ENCODE results near the gene RAB3D.
A peak's percentile ranks its signal among the peaks of the same experiment; 100 is the strongest.
"Not testable (repeated sequence)": the region's sequence is repeated elsewhere in the genome, so short reads cannot be mapped to it uniquely, and the experiment has no call there.

The RAB3D gene

DNA sequence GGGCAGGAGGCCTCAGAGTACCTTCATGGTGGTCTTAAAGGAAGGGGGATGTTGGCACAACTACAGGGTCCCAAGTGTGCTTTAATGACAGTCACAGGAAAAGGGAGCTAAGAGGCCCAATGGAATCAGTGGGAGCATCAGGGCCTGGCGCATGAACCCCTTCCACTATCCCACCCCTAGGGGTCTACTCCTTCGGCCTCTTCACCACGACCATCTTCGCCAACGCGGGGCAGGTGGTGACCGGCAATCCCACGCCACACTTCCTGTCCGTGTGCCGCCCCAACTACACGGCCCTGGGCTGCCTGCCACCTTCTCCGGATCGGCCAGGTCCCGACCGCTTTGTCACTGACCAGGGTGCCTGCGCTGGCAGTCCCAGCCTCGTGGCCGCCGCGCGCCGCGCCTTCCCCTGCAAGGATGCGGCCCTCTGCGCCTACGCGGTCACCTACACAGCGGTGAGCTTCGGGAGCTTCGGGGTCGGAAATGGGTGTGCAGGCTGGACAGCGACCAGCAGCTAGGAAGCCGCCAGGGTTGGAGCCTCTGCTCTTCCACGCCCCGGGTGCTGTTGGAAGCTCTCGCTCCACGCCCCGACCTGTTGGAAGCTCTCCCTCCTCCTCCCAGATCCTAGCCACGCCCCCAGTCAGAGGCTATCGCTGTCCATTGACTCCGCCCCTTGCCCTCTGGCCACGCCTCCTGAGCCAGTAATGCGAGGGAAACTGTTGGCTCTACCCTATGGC lies 21.7 kb upstream of the RAB3D start:
- H3K27me3 ChIP-seq (ENCODE audit: insufficient read depth, low read length), result no peaks in the 10 kb centered on the region
- no peaks in the 10 kb centered on the region for H3K4me1 ChIP-seq (ENCODE audit: insufficient read depth, low read length)
- peaks cover 3% of the 10 kb centered on the region for H3K36me3 ChIP-seq (ENCODE audit: insufficient read depth, low read length)
- H2AFZ ChIP-seq (ENCODE audit: low read depth, low read length), result no peak overlapping the region
- H3K9me3 ChIP-seq (ENCODE audit: low read length), result no peaks in the 10 kb centered on the region
- H3K4me3 ChIP-seq (ENCODE audit: low read length), result no peak overlapping the region

- Histone ChIP-seq H3K36me3 (ENCODE audit: insufficient read depth, low read length) (peaks cover 3% of the 10 kb centered on the region), H3K9me3 (ENCODE audit: low read length) (no peaks in the 10 kb centered on the region), H3K4me3 (ENCODE audit: low read length) (no peak overlapping the region), H3K27me3 (ENCODE audit: insufficient read depth, low read length) (no peaks in the 10 kb centered on the region), H2AFZ (ENCODE audit: low read depth, low read length) (no peak overlapping the region), H3K4me1 (ENCODE audit: insufficient read depth, low read length) (peaks cover 5% of the 10 kb centered on the region)
These were observed 20.0 kb upstream of the RAB3D start for GRCh38 chr19:11359421-11359820.

DNA sequence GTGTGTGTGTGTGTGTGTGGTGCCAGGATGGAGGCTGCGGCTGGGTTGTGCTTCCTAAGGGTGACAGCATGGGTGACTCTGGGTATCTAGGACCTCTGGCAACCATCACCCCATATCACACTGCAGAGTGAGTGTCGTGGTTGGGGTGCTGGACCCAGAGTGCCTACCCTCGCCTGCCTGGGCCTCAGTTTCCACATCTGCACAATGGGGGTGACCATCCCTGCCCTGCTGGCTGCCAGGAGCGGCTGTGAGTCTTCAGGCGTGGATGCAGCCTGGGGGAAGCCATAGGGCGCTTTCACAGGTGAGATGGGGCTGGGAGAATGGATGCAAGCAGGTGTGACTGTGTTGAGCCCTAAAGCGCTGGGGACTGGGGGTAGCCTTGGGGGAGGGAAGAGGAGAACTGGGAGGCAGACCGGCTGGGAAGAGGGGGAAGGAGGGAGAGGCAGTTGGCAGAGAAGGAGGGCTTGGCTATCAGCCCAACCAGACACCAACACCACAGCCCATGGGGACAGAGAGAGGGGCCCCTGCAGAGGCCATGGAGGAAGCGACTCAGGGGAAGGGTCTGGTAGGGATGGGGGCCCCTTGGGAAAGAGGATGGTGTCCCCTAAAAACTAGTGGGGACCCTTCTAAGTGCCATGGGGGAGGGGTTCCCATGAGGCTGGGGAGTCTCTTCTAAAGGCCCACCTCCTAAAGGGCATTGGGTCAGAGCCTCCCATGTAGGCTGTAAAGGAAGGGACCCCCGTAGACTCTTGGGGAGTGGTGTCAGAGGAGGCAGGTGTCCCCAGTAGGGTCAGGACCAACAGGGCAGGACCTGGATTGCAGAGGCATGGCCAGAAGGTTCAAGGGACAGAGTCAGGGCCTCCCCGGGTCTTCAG lies 17.5 kb upstream of the RAB3D start:
- H2AFZ ChIP-seq (ENCODE audit: low read depth, low read length), result no peak overlapping the region
- no peak overlapping the region for H3K4me3 ChIP-seq (ENCODE audit: low read length)
- peaks cover 5% of the 10 kb centered on the region for H3K4me1 ChIP-seq (ENCODE audit: insufficient read depth, low read length)
- H3K36me3 ChIP-seq (ENCODE audit: insufficient read depth, low read length), result peaks cover 3% of the 10 kb centered on the region
- H3K27me3 ChIP-seq (ENCODE audit: insufficient read depth, low read length), result no peaks in the 10 kb centered on the region
- no peaks in the 10 kb centered on the region for H3K9me3 ChIP-seq (ENCODE audit: low read length)

- Histone ChIP-seq H3K9me3 (ENCODE audit: low read length) (no peaks in the 10 kb centered on the region), H2AFZ (ENCODE audit: low read depth, low read length) (no peak overlapping the region), H3K27me3 (ENCODE audit: insufficient read depth, low read length) (no peaks in the 10 kb centered on the region), H3K36me3 (ENCODE audit: insufficient read depth, low read length) (peaks cover 2% of the 10 kb centered on the region), H3K4me1 (ENCODE audit: insufficient read depth, low read length) (peaks cover 5% of the 10 kb centered on the region), H3K4me3 (ENCODE audit: low read length) (peak overlapping the region; percentile 35)
These were observed 16.6 kb upstream of the RAB3D start for GRCh38 chr19:11356074-11356397.

DNA sequence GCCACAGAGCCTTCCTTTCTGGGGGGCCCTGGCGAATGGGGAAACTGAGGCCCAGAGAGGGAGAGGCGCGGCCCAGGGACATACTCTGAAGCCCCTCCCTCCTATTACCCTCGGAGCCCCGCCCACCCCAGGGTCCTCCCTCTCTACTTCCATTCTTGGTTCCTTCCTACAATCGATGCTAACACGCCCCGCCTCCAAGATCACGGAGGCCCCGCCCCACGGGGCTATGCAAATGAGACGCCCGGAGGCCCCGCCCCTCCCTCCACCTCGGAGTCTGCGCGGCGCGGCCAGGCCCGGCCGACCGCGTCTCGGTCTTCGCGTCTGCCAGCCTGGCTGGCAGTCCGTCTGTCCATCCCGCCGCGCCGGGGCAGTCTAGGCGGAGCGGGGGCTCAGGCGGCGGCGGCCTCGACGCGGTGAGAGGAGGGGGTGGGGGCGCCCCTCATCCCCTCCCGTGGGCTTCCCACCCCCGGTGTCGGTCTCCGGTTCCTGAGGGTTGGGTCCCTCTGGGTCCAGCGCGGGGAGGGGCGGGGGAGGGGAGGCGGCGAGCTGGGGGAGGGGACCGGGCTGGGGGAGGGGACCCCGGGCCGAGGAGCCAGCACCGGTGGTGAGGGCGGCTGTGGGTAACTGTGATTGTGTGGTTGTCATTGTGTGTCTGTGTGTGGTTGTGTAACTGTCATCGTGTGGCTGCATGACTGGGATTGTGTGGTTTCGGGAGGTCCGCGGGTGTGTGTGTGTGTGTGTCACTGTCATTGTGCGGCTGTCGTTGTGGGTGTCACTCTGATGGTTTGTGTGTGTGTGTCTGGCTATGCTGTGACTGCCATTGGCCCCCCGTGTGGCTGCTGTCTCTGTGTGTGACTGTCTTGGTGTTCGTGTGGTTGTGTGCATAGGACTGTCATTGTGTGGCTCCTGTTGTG lies 16.0 kb upstream of the RAB3D start, which contains the start of gene PLPPR2:
TSS of gene PLPPR2 (plus strand) at position 273 of the 914 bp plus-strand sequence. CDS start 2,242 bp downstream, outside the sequence.
- no peaks in the 10 kb centered on the region for H3K36me3 ChIP-seq (ENCODE audit: insufficient read depth, low read length)
- H3K4me1 ChIP-seq (ENCODE audit: insufficient read depth, low read length), result peaks cover 5% of the 10 kb centered on the region
- peak within 1 kb of the TSS; percentile 35 for H3K4me3 ChIP-seq (ENCODE audit: low read length)
- no peaks in the 10 kb centered on the region for H3K27me3 ChIP-seq (ENCODE audit: insufficient read depth, low read length)
- no peaks in the 10 kb centered on the region for H3K9me3 ChIP-seq (ENCODE audit: low read length)
- H2AFZ ChIP-seq (ENCODE audit: low read depth, low read length), result no peak within 1 kb of the TSS

DNA sequence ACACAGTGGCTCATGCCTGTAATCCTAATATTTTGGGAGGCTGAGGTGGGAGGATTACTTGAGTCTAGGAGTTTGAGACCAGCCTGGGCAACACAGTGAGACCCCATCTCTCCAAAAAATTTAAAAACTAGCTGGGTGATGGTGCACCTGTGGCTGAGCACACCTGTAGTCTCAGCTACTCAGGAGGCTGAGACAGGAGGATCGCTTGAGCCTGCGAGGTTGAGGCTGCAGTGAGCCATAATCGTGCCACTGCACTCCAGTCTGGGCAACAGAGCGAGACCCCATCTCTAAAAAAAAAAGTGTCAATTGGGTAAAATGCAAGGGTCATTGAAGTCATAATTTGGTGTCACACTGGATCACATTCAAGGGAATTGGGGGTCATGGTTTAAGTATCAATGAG lies 14.6 kb upstream of the RAB3D start:
- not testable (repeated sequence) for H2AFZ ChIP-seq (ENCODE audit: low read depth, low read length); H3K4me1 ChIP-seq (ENCODE audit: insufficient read depth, low read length); H3K36me3 ChIP-seq (ENCODE audit: insufficient read depth, low read length); H3K4me3 ChIP-seq (ENCODE audit: low read length); H3K9me3 ChIP-seq (ENCODE audit: low read length); H3K27me3 ChIP-seq (ENCODE audit: insufficient read depth, low read length)

GRCh38 chr19:11349171-11349570 lies 9.7 kb upstream of the RAB3D start:
- Histone ChIP-seq H3K36me3 (ENCODE audit: insufficient read depth, low read length) (no peaks in the 10 kb centered on the region), H2AFZ (ENCODE audit: low read depth, low read length) (no peak overlapping the region), H3K9me3 (ENCODE audit: low read length) (peaks cover 7% of the 10 kb centered on the region), H3K27me3 (ENCODE audit: insufficient read depth, low read length) (no peaks in the 10 kb centered on the region), H3K4me1 (ENCODE audit: insufficient read depth, low read length) (peaks cover 8% of the 10 kb centered on the region), H3K4me3 (ENCODE audit: low read length) (no peak overlapping the region)

- Histone ChIP-seq H3K4me1 (ENCODE audit: insufficient read depth, low read length) (peaks cover 8% of the 10 kb centered on the region), H3K9me3 (ENCODE audit: low read length) (peaks cover 7% of the 10 kb centered on the region), H2AFZ (ENCODE audit: low read depth, low read length) (no peak overlapping the region), H3K4me3 (ENCODE audit: low read length) (no peak overlapping the region), H3K36me3 (ENCODE audit: insufficient read depth, low read length) (no peaks in the 10 kb centered on the region), H3K27me3 (ENCODE audit: insufficient read depth, low read length) (no peaks in the 10 kb centered on the region)
These were observed 8.1 kb upstream of the RAB3D start for GRCh38 chr19:11347546-11348039.

- Histone ChIP-seq H3K4me3 (ENCODE audit: low read length) (peak within 1 kb of the TSS; percentile 68), H3K4me1 (ENCODE audit: insufficient read depth, low read length) (peaks cover 8% of the 10 kb centered on the region), H3K27me3 (ENCODE audit: insufficient read depth, low read length) (no peaks in the 10 kb centered on the region), H3K36me3 (ENCODE audit: insufficient read depth, low read length) (peaks cover 4% of the 10 kb centered on the region), H3K9me3 (ENCODE audit: low read length) (peaks cover 7% of the 10 kb centered on the region), H2AFZ (ENCODE audit: low read depth, low read length) (peak within 1 kb of the TSS; percentile 27)
These were observed 6.9 kb upstream of the RAB3D start, which contains the start of the genes CCDC159 and TMEM205 for GRCh38 chr19:11346104-11346940. TSS of gene CCDC159 (plus strand) at chr19:11346519. CDS start at chr19:11346607, 88 bp downstream. TSS of gene TMEM205 (minus strand) at chr19:11346268. CDS start at chr19:11345619, 649 bp downstream.

- H2AFZ ChIP-seq (ENCODE audit: low read depth, low read length), result peak overlapping the region; percentile 27
- peaks cover 7% of the 10 kb centered on the region for H3K9me3 ChIP-seq (ENCODE audit: low read length)
- peak overlapping the region; percentile 68 for H3K4me3 ChIP-seq (ENCODE audit: low read length)
- H3K27me3 ChIP-seq (ENCODE audit: insufficient read depth, low read length), result no peaks in the 10 kb centered on the region
- peaks cover 8% of the 10 kb centered on the region for H3K4me1 ChIP-seq (ENCODE audit: insufficient read depth, low read length)
- peaks cover 4% of the 10 kb centered on the region for H3K36me3 ChIP-seq (ENCODE audit: insufficient read depth, low read length)
These were observed 5.8 kb upstream of the RAB3D start for GRCh38 chr19:11345122-11345803.

GRCh38 chr19:11342429-11342828 lies 3.0 kb upstream of the RAB3D start:
- H3K4me3 ChIP-seq (ENCODE audit: low read length), result no peak overlapping the region
- H3K36me3 ChIP-seq (ENCODE audit: insufficient read depth, low read length), result peaks cover 4% of the 10 kb centered on the region
- H3K9me3 ChIP-seq (ENCODE audit: low read length), result no peaks in the 10 kb centered on the region
- H2AFZ ChIP-seq (ENCODE audit: low read depth, low read length), result no peak overlapping the region
- H3K27me3 ChIP-seq (ENCODE audit: insufficient read depth, low read length), result no peaks in the 10 kb centered on the region
- H3K4me1 ChIP-seq (ENCODE audit: insufficient read depth, low read length), result peaks cover 22% of the 10 kb centered on the region
